Measurements from ENCODE around the gene MAPK8IP2.
"Not testable (repeated sequence)": the region's sequence is repeated elsewhere in the genome, so short reads cannot be mapped to it uniquely, and the experiment has no call there.

Gene MAPK8IP2

GRCh38 chr22:50600967-50601668, 525 bp downstream of the MAPK8IP2 start:
- DNase-seq, result no peak

- no peak for DNase-seq
Observed at GRCh38 chr22:50601669-50602337, 1.2 kb downstream of the MAPK8IP2 start.

GRCh38 chr22:50602338-50602700, 1.7 kb downstream of the MAPK8IP2 start:
- DNase-seq, result no peak

- DNase-seq, result no peak
Observed at GRCh38 chr22:50603511-50604255, 3.1 kb downstream of the MAPK8IP2 start.

GRCh38 chr22:50604256-50605001, 3.8 kb downstream of the MAPK8IP2 start:
- DNase-seq, result no peak

- DNase-seq, result no peak
Observed at GRCh38 chr22:50605002-50605612, 4.5 kb downstream of the MAPK8IP2 start.

GRCh38 chr22:50605613-50606074, 5.1 kb downstream of the MAPK8IP2 start:
- DNase-seq, result no peak

- no peak for DNase-seq
Observed at GRCh38 chr22:50606165-50606945, 5.8 kb downstream of the MAPK8IP2 start.

- DNase-seq, result no peak
Observed at GRCh38 chr22:50606946-50607658, 6.5 kb downstream of the MAPK8IP2 start.

GRCh38 chr22:50607659-50608020, 7.0 kb downstream of the MAPK8IP2 start:
- DNase-seq, result no peak

- not testable (repeated sequence) for DNase-seq
Observed at GRCh38 chr22:50608058-50608840, 7.7 kb downstream of the MAPK8IP2 start.

- no peak for DNase-seq
Observed at GRCh38 chr22:50608996-50609395, 8.4 kb downstream of the MAPK8IP2 start.

- DNase-seq, result no peak
Observed at GRCh38 chr22:50609599-50609998, 9.0 kb downstream of the MAPK8IP2 start.

GRCh38 chr22:50610041-50610451, 9.5 kb downstream of the MAPK8IP2 start:
- DNase-seq, result no peak

GRCh38 chr22:50610581-50610980, 10.0 kb downstream of the MAPK8IP2 start:
- no peak for DNase-seq

- DNase-seq, result no peak
Observed at GRCh38 chr22:50611341-50612060, 10.9 kb downstream of the MAPK8IP2 start.

GRCh38 chr22:50612168-50612527, 11.6 kb downstream of the MAPK8IP2 start:
- no peak for DNase-seq

GRCh38 chr22:50612528-50613221, 12.1 kb downstream of the MAPK8IP2 start:
- no peak for DNase-seq
